Common myeloid progenitor, CD34-positive (primary cell): Measurements from ENCODE around the gene SLC9A6.

ENCODE experiments used
- CTCF ChIA-PET: fragments of 350-600 bp; sonication (Branson Sonifier 250); formaldehyde crosslinking; loops from one replicate; lab custom pipeline; 2021; ENCODE audit warnings: antibody characterized with exemption; lab: Charles Lee
- POLR2A ChIA-PET: fragments of 350-600 bp; sonication (Branson Sonifier 250); formaldehyde crosslinking; loops from one replicate; lab custom pipeline; 2021; ENCODE audit warnings: antibody characterized with exemption; lab: Charles Lee
- DNase-seq, 3 donors: peaks; one replicate each; pipeline versions ENCODE4 v3.0.0 to v3.0.0-alpha.2; 2013
- H3K27ac ChIP-seq, 2 experiments: 1 replicate in 1 of 2; 2 replicates in 1 of 2; pipeline ENCODE4 v1.7.0; 2013; ENCODE audit warnings: inconsistent platforms in 2 of 2, low read length in 2 of 2, mild to moderate bottlenecking in 2 of 2, low read depth in 1 of 2, moderate library complexity in 1 of 2; ENCODE audit not compliant: severe bottlenecking in 2 of 2, insufficient read depth in 1 of 2, poor library complexity in 1 of 2
- H3K27me3 ChIP-seq, 5 experiments: replicated peaks in 2 of 5; 1 replicate in 3 of 5; 2 replicates in 2 of 5; pipeline versions ENCODE4 v1.6.1 to v1.7.0; 2013; ENCODE audit warnings: low read length in 4 of 5, mild to moderate bottlenecking in 2 of 5, moderate library complexity in 2 of 5, inconsistent platforms in 1 of 5; ENCODE audit not compliant: insufficient read depth in 5 of 5, control insufficient read depth in 4 of 5
- H3K36me3 ChIP-seq, 4 experiments: 1 replicate in 2 of 4; 2 replicates in 2 of 4; pipeline versions ENCODE4 v1.6.1 to v1.7.0; 2013; ENCODE audit warnings: low read length in 3 of 4, control low read depth in 1 of 4, mild to moderate bottlenecking in 1 of 4; ENCODE audit not compliant: control insufficient read depth in 4 of 4, insufficient read depth in 4 of 4
- H3K4me1 ChIP-seq, 4 experiments: 1 replicate in 3 of 4; 2 replicates in 1 of 4; pipeline versions ENCODE4 v1.6.1 to v1.7.1; 2013; ENCODE audit warnings: low read length in 3 of 4, mild to moderate bottlenecking in 3 of 4, control low read depth in 1 of 4, inconsistent platforms in 1 of 4, moderate library complexity in 1 of 4; ENCODE audit not compliant: control insufficient read depth in 4 of 4, insufficient read depth in 4 of 4; ENCODE audit errors: control extremely low read depth in 1 of 4
- H3K4me3 ChIP-seq, 7 experiments: 1 replicate in 4 of 7; 2 replicates in 3 of 7; pipeline versions ENCODE4 v1.5.1 to v1.7.0; 2013; ENCODE audit warnings: mild to moderate bottlenecking in 7 of 7, low read length in 6 of 7, moderate library complexity in 6 of 7, inconsistent platforms in 2 of 7, low read depth in 2 of 7, control low read depth in 1 of 7; ENCODE audit not compliant: insufficient read depth in 4 of 7, control insufficient read depth in 1 of 7; ENCODE audit errors: extremely low read depth in 1 of 7
- H3K9me3 ChIP-seq, 5 experiments: 1 replicate in 4 of 5; 2 replicates in 1 of 5; pipeline versions ENCODE4 v1.6.1 to v1.7.1; 2013; ENCODE audit warnings: low read length in 4 of 5, mild to moderate bottlenecking in 2 of 5, inconsistent platforms in 1 of 5, low read depth in 1 of 5, moderate library complexity in 1 of 5; ENCODE audit not compliant: control insufficient read depth in 4 of 5, insufficient read depth in 2 of 5; ENCODE audit errors: control extremely low read depth in 1 of 5
- WGBS: methylation state at CpG from one replicate; pipeline ENCODE4 v1.1.5; 2013; ENCODE audit not compliant: insufficient coverage; 5-methylcytosine and 5-hydroxymethylcytosine counted together

SLC9A6 gene

GRCh38 chrX:135975421-135975820 lies 9.8 kb upstream of the SLC9A6 start:
- H3K27ac ChIP-seq: no peak overlapping the region
- ChIA-PET POLR2A (interaction anchor here (1.0 kb wide), 1 partner anchor 10 kb away, joined by 3 read pairs; the partner anchor contains the start of gene SLC9A6), CTCF (interaction anchor here (1.1 to 1.8 kb wide), 2 partner anchors 12 to 236 kb away, joined by 3 to 6 read pairs; no protein-coding TSS in a partner anchor)

GRCh38 chrX:135977611-135978010 lies 7.6 kb upstream of the SLC9A6 start:
- Histone ChIP-seq H3K36me3 (no peaks in the 10 kb centered on the region), H3K9me3 (no peaks in the 10 kb centered on the region), H3K4me3 (no peak overlapping the region), H3K27me3 (no peaks in the 10 kb centered on the region), H3K27ac (no peak overlapping the region), H3K4me1 (peaks cover 5 to 18% (median 7%) of the 10 kb centered on the region in 4 experiments)
- no peak for DNase-seq
- CTCF ChIA-PET: interaction anchor here (1.0 kb wide), 1 partner anchor 28 kb away, joined by 3 read pairs; no protein-coding TSS in a partner anchor
- WGBS: no CpG with 5 or more reads among the region's 4 CpGs
- POLR2A ChIA-PET: no interaction called here

More at GRCh38 chrX:135975421-135975820, 9.8 kb upstream of the SLC9A6 start:
- Histone ChIP-seq H3K36me3 (no peaks in the 10 kb centered on the region), H3K4me3 (no peak overlapping the region), H3K9me3 (no peaks in the 10 kb centered on the region), H3K4me1 (peaks cover 6 to 17% (median 11%) of the 10 kb centered on the region in 4 experiments), H3K27me3 (no peaks in the 10 kb centered on the region)
- no peak for DNase-seq
- 100% methylated on average over 1 of the region's 1 CpG for WGBS

GRCh38 chrX:135981010-135981409 lies 4.2 kb upstream of the SLC9A6 start:
- ChIA-PET POLR2A (no interaction called here), CTCF (no interaction called here)
- WGBS: 86% methylated on average over 1 of the region's 5 CpGs
- H3K4me1 ChIP-seq: peaks cover 3 to 26% (median 12%) of the 10 kb centered on the region in 4 experiments
- H3K36me3 ChIP-seq: no peaks in the 10 kb centered on the region
- H3K27me3 ChIP-seq: no peaks in the 10 kb centered on the region
- H3K27ac ChIP-seq: no peak overlapping the region
- no peak overlapping the region for H3K4me3 ChIP-seq
- no peaks in the 10 kb centered on the region for H3K9me3 ChIP-seq
- peak in 1 of 3 donors; percentile 33 for DNase-seq

GRCh38 chrX:135981668-135982067 lies 3.6 kb upstream of the SLC9A6 start:
- peaks cover 8 to 32% (median 16%) of the 10 kb centered on the region in 4 experiments for H3K4me1 ChIP-seq
- H3K4me3 ChIP-seq: no peak overlapping the region
- H3K27me3 ChIP-seq: no peaks in the 10 kb centered on the region
- no peak overlapping the region for H3K27ac ChIP-seq
- no peaks in the 10 kb centered on the region for H3K36me3 ChIP-seq
- DNase-seq: no peak
- H3K9me3 ChIP-seq: no peaks in the 10 kb centered on the region
- ChIA-PET CTCF (no interaction called here), POLR2A (no interaction called here)

DNA sequence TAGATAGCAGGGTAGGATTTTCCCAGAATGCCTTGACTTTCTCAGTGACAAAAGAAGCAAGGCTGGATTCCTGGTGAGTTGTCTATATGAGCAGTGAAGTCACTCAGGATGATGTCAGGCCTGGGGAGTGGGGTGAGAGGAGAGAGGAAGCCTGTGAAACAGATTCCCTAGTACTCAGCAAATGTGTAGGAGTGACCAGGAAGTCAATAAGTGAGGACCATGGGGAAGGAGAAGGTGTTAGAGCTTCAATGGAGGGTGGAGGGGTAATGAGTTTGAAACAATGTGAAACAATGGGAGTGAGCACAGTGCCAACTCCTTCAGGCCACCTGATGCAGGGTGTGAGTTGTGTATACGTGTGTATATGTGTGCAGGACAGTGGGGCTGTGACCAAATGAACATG lies 2.4 kb upstream of the SLC9A6 start:
- Histone ChIP-seq H3K36me3 (no peaks in the 10 kb centered on the region), H3K27ac (no peak overlapping the region), H3K4me3 (peak overlapping the region in 1 of 7 experiments; percentile 7), H3K4me1 (peaks cover 11 to 35% (median 18%) of the 10 kb centered on the region in 4 experiments), H3K9me3 (no peaks in the 10 kb centered on the region), H3K27me3 (no peaks in the 10 kb centered on the region)
- WGBS: 67% methylated on average over 1 of the region's 1 CpG
- ChIA-PET CTCF (interaction anchor here (0.5 kb wide), 1 partner anchor 12 kb away, joined by 3 read pairs; no protein-coding TSS in a partner anchor), POLR2A (no interaction called here)
- DNase-seq: no peak

DNA sequence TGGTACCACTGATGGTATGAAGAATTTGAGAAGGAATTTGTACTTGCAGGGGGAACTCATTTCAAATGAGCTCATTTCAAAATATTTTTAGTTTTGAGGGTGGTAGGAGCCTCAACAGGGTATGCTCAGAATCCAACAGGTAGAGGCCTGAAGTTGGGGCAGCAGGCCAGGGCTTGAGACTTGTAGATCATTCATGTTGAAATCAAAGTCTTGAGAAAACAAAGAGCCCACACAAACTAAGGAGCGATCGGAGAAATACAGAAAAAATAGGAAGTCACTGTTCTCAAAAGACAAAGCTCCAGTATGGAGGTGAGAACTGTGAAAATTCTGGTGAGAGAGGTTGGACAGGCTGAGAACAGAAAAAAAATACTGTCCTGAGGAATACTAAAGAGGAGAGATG lies 979 bp upstream of the SLC9A6 start:
- no CpG with 5 or more reads among the region's 2 CpGs for WGBS
- Histone ChIP-seq H3K4me3 (peak overlapping the region in 4 of 7 experiments; percentile 68 to 88 (median 78)), H3K27me3 (no peaks in the 10 kb centered on the region), H3K4me1 (peaks cover 11 to 35% (median 18%) of the 10 kb centered on the region in 4 experiments), H3K27ac (no peak overlapping the region), H3K36me3 (no peaks in the 10 kb centered on the region), H3K9me3 (no peaks in the 10 kb centered on the region)
- ChIA-PET POLR2A (interaction anchor here (1.0 kb wide), 1 partner anchor 10 kb away, joined by 3 read pairs; no protein-coding TSS in a partner anchor), CTCF (interaction anchor here (0.7 kb wide), 1 partner anchor 11 kb away, joined by 3 read pairs; the partner anchor contains the start of gene MMGT1)
- DNase-seq: no peak

GRCh38 chrX:135984791-135985156 lies 461 bp upstream of the SLC9A6 start:
- ChIA-PET POLR2A (interaction anchor here (0.6 to 1.0 kb wide), 3 partner anchors 8 to 10 kb away, joined by 3 read pairs; no protein-coding TSS in a partner anchor), CTCF (interaction anchor here (0.6 kb wide), 1 partner anchor 447 kb away, joined by 3 read pairs; no protein-coding TSS in a partner anchor)
- 60% methylated on average over 1 of the region's 7 CpGs for WGBS

More at GRCh38 chrX:135984791-135985156, 461 bp upstream of the SLC9A6 start:
- DNase-seq: no peak
- peak overlapping the region in 1 of 2 experiments; percentile 76 for H3K27ac ChIP-seq
- H3K9me3 ChIP-seq: no peaks in the 10 kb centered on the region
- peaks cover 11 to 35% (median 18%) of the 10 kb centered on the region in 4 experiments for H3K4me1 ChIP-seq
- H3K4me3 ChIP-seq: peak overlapping the region in 6 of 7 experiments; percentile 65 to 88 (median 77)
- no peaks in the 10 kb centered on the region for H3K27me3 ChIP-seq
- no peaks in the 10 kb centered on the region for H3K36me3 ChIP-seq
